ENCODE results near the gene KLHL5. TPM values are rescaled to one million over a fixed set of nuclear protein-coding genes. Genes with fewer than 3 reads are reported as not detected.

KLHL5 gene
- total RNA-seq, 1 donor from 2014 or later = 65.9 TPM

GRCh38 chr4:39063430-39063829, 1.4 kb downstream of the KLHL5 start:
- Mint-ChIP-seq H3K27ac (no peak overlapping the region), H3K9me3 (no peaks in the 10 kb centered on the region), H3K4me3 (no peak overlapping the region), H3K36me3 (no peaks in the 10 kb centered on the region), H3K4me1 (peaks cover 15% of the 10 kb centered on the region), H3K27me3 (ENCODE audit: insufficient read depth, low read depth) (no peaks in the 10 kb centered on the region)
- Histone ChIP-seq H4K20me1 (ENCODE audit: low read depth) (peaks cover 30% of the 10 kb centered on the region), H3K4me1 (peaks cover 24% of the 10 kb centered on the region), H3K79me2 (ENCODE audit: low read depth) (peaks cover 86% of the 10 kb centered on the region), H3K4me3 (no peak overlapping the region), H3K4me2 (no peak overlapping the region), H3K9ac (no peak overlapping the region), H3K27me3 (no peaks in the 10 kb centered on the region), H3K36me3 (no peaks in the 10 kb centered on the region), H2AFZ (replicated peaks) (no peak overlapping the region), H3K27ac (no peak overlapping the region), H3K9me3 (ENCODE audit: low read depth) (no peaks in the 10 kb centered on the region), H3F3A (ENCODE audit: low read depth) (peaks cover 14% of the 10 kb centered on the region)
- TF ChIP-seq CTCF (IDR thresholded peaks at IDR 0.05) (no peak), EZH2phosphoT487 (IDR thresholded peaks at IDR 0.05) (no peak), EZH2 (IDR thresholded peaks at IDR 0.05) (no peak)
- DNase-seq (ENCODE audit: low spot score) = no peak

DNA sequence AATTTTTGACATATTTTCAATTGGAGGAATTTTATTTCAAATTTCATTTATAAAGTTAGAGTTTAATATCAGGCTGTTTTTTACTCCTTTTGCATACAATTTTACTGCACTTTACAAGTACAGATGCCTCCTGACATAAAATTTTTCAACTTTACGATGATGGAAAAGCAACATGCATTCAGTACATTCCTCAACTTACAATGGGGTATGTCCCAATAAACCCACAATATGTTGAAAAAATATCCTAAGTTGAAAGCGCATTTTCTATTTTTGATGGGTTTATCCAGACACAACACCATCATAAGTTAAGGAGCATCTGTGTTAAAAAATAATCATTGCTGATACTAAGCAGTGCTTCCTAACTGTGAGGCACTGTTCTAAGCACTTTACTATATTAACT, 4.3 kb downstream of the KLHL5 start:
- no peak overlapping the region for H3K4me3 Mint-ChIP-seq
- no peak overlapping the region for H3K27ac Mint-ChIP-seq
- H3K27me3 Mint-ChIP-seq (ENCODE audit: insufficient read depth, low read depth) = no peaks in the 10 kb centered on the region
- H3K79me2 ChIP-seq (ENCODE audit: low read depth) = peaks cover 72% of the 10 kb centered on the region
- peaks cover 21% of the 10 kb centered on the region for H3K4me1 ChIP-seq
- peaks cover 4% of the 10 kb centered on the region for H3K36me3 Mint-ChIP-seq
- no peak overlapping the region for H3K4me2 ChIP-seq
- peaks cover 45% of the 10 kb centered on the region for H4K20me1 ChIP-seq (ENCODE audit: low read depth)
- H3K27me3 ChIP-seq = no peaks in the 10 kb centered on the region
- H3F3A ChIP-seq (ENCODE audit: low read depth) = peaks cover 14% of the 10 kb centered on the region
- peaks cover 15% of the 10 kb centered on the region for H3K4me1 Mint-ChIP-seq
- H3K4me3 ChIP-seq = no peak overlapping the region
- H3K27ac ChIP-seq = no peak overlapping the region
- H3K36me3 ChIP-seq = no peaks in the 10 kb centered on the region
- no peaks in the 10 kb centered on the region for H3K9me3 ChIP-seq (ENCODE audit: low read depth)
- no peak for DNase-seq (ENCODE audit: low spot score)
- H2AFZ ChIP-seq (replicated peaks) = no peak overlapping the region
- TF ChIP-seq EZH2 (IDR thresholded peaks at IDR 0.05) = no peak
- no peak for TF ChIP-seq CTCF (IDR thresholded peaks at IDR 0.05)
- TF ChIP-seq EZH2phosphoT487 (IDR thresholded peaks at IDR 0.05) = no peak
- H3K9me3 Mint-ChIP-seq = no peaks in the 10 kb centered on the region
- H3K9ac ChIP-seq = no peak overlapping the region

DNA sequence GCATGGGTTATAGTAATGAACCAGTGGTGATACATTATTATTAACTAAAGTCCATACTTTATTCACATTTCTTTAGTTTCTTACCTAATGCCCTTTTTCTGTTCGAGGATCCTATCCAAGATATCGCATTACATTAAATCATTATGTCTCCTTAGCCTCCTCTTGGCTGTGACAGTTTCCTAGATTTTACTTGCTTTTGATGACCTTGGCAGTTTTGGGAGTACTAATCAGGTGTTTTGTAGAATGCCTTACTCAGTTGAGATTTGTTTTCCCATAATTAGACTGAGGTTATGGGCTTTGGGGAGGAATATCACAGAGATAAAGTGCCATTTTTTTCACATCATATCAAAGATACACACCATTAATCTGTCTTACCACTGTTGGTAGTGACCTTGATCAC, 5.0 kb downstream of the KLHL5 start:
- TF ChIP-seq CTCF (IDR thresholded peaks at IDR 0.05) = no peak
- no peak for TF ChIP-seq EZH2phosphoT487 (IDR thresholded peaks at IDR 0.05)
- TF ChIP-seq EZH2 (IDR thresholded peaks at IDR 0.05) = no peak
- H3K4me1 ChIP-seq = peaks cover 14% of the 10 kb centered on the region
- Mint-ChIP-seq H3K4me3 (no peak overlapping the region), H3K36me3 (peaks cover 4% of the 10 kb centered on the region), H3K27me3 (ENCODE audit: insufficient read depth, low read depth) (no peaks in the 10 kb centered on the region), H3K9me3 (no peaks in the 10 kb centered on the region), H3K4me1 (peaks cover 8% of the 10 kb centered on the region), H3K27ac (no peak overlapping the region)
- peaks cover 8% of the 10 kb centered on the region for H3F3A ChIP-seq (ENCODE audit: low read depth)
- H3K36me3 ChIP-seq = no peaks in the 10 kb centered on the region
- H3K9me3 ChIP-seq (ENCODE audit: low read depth) = no peaks in the 10 kb centered on the region
- H4K20me1 ChIP-seq (ENCODE audit: low read depth) = peaks cover 38% of the 10 kb centered on the region
- no peak overlapping the region for H3K27ac ChIP-seq
- no peak overlapping the region for H3K4me3 ChIP-seq
- no peak overlapping the region for H3K9ac ChIP-seq
- peaks cover 70% of the 10 kb centered on the region for H3K79me2 ChIP-seq (ENCODE audit: low read depth)
- H2AFZ ChIP-seq (replicated peaks) = no peak overlapping the region
- H3K27me3 ChIP-seq = no peaks in the 10 kb centered on the region
- no peak for DNase-seq (ENCODE audit: low spot score)
- no peak overlapping the region for H3K4me2 ChIP-seq

All from neural progenitor cell (in vitro differentiated cells).